GM12873 (cell line): Measurements from ENCODE around the gene DNTT.

Experiments used
- TF ChIP-seq, protein P1 (sequence below): IDR thresholded peaks from 2 replicates; pipeline ENCODE4 v1.5.1; 2012; ENCODE audit warnings: low read depth, mild to moderate bottlenecking, moderate library complexity, low read length, control low read depth; ENCODE audit not compliant: insufficient read depth; ENCODE audit errors: missing control alignments

The DNTT gene

GRCh38 chr10:96311180-96311715 is 7.0 kb downstream of the DNTT start:
- TF ChIP-seq, protein P1, sequence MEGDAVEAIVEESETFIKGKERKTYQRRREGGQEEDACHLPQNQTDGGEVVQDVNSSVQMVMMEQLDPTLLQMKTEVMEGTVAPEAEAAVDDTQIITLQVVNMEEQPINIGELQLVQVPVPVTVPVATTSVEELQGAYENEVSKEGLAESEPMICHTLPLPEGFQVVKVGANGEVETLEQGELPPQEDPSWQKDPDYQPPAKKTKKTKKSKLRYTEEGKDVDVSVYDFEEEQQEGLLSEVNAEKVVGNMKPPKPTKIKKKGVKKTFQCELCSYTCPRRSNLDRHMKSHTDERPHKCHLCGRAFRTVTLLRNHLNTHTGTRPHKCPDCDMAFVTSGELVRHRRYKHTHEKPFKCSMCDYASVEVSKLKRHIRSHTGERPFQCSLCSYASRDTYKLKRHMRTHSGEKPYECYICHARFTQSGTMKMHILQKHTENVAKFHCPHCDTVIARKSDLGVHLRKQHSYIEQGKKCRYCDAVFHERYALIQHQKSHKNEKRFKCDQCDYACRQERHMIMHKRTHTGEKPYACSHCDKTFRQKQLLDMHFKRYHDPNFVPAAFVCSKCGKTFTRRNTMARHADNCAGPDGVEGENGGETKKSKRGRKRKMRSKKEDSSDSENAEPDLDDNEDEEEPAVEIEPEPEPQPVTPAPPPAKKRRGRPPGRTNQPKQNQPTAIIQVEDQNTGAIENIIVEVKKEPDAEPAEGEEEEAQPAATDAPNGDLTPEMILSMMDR, result no peak

- TF ChIP-seq, protein P1, result no peak
Observed at GRCh38 chr10:96313344-96313743, 9.1 kb downstream of the DNTT start.

DNA sequence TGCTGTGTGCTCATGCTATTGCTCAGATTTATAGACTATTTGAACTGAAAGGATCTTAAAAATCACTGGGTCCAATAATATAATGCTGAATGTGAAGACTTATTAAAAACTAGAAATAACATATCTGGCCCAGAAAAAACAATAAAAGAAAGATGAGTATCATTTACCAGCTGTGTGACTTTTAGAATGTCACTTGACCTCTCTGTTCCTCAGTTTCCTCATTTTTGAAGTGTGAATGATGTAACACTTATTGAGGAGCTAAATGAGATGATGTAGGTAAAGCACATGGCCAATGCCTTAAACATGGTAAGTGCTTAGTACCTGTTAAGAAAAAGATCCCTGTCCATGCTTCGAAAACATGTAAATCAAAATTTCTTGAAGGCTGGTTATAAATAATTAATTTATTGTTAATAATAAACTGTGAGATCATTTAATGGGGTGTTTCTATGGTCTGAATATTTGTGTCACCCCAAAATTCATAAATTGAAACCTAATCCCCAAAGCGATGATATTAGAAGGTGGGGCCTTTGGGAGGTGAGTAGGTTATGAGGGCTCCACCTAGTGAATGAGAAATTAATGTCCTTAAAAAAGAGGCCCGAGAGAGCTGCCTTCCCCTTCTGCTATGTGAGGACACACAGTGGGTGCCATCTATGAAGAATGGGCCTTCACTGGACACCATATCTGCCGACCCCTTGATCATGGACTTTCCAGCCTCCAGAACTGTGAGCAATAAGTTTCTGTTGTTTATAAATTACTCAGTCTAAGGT is 13.0 kb downstream of the DNTT start:
- TF ChIP-seq, protein P1, result no peak

- TF ChIP-seq, protein P1, result no peak
Observed at GRCh38 chr10:96319754-96320474, 15.7 kb downstream of the DNTT start.

DNA sequence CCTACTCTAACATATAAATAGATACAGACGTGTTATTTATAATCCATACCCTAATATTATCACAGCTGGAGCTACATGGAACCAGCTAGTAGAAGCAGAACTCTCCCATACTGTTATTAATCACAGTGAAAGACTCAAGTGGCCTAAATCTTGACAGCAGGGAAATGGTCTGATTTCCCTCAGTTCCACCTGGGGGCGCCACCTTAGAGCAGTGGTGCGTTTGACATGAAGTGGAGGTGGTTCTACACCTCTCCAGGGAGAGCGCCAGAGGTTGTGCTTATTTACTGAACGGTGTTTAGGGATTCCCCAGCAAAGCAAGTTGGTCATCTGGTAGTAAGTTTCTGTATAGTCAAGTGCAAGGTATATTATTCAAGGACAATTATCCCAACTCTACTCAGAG is 17.6 kb downstream of the DNTT start:
- TF ChIP-seq, protein P1, result no peak

DNA sequence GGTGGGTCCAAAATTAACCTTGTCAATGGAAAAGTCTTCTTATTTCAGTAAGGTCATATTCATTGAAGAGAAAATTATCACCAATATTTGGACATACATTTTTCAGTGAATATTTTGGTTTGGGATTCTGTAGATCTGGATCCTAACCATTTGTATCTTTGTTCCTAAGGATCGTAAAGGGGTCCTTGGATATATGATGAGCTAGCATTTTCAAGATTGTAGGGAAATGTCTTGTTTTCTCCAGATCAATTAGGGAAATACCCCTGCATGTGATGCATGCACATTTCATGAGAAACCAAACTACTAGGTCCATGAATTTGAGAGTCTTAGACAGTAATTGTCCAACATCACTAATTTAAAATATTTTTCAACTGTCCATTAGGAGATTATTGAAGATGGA is 18.0 kb downstream of the DNTT start:
- TF ChIP-seq, protein P1, result no peak

DNA sequence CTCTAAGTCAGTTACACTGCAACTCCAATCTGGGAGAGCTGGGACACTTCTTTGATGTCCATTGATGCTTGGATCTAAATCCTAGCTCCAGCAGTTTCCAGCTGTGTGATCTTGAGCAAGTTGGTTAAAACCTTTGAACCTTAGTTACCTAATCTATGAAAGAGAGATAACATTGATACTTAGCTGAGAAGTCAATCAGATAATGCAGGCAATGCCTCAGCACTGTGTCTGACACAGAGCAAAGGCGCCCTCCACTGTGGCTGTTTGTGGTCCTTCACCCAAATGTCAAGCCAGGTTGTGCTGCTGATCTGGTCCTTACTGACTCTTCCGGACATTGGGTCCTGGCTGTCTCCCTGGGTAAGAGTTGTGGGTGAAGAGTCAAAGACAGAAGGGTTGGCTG is 20.2 kb downstream of the DNTT start:
- TF ChIP-seq, protein P1, result no peak
